HCT116 (cell line): ENCODE data around the gene GRIPAP1.

Experiments
- FOSL1 ChIP-seq: IDR thresholded peaks from 2 replicates; pipeline ENCODE4 v1.6.1; 2012; ENCODE audit warnings: low read depth
- SRF ChIP-seq: IDR thresholded peaks from 2 replicates; pipeline ENCODE4 v1.6.1; 2012; ENCODE audit warnings: low read depth
- ZBTB33 ChIP-seq: IDR thresholded peaks from 2 replicates; pipeline ENCODE4 v1.6.1; 2011; ENCODE audit warnings: mild to moderate bottlenecking, low read length, moderate library complexity; ENCODE audit not compliant: insufficient replicate concordance; ENCODE audit errors: extremely low read depth
- TF ChIP-seq, protein P1 (sequence below), 3 experiments: fragments of 200-600 bp in 1 of 3; sonication (generic) in 1 of 3; IDR thresholded peaks in 2 of 3; conservative IDR thresholded peaks in 1 of 3; 2 replicates each; pipeline ENCODE4 v1.5.1; 2012 to 2017; ENCODE audit warnings: low read depth in 2 of 3, low read length in 2 of 3, antibody characterized with exemption in 1 of 3, borderline replicate concordance in 1 of 3, control low read depth in 1 of 3, mild to moderate bottlenecking in 1 of 3, mixed read lengths in 1 of 3, mixed run types in 1 of 3, moderate library complexity in 1 of 3; ENCODE audit not compliant: insufficient read depth in 1 of 3

GRCh38 chrX:48936429-48937053, 65.5 kb downstream of the GRIPAP1 start:
- TF ChIP-seq, protein P1, sequence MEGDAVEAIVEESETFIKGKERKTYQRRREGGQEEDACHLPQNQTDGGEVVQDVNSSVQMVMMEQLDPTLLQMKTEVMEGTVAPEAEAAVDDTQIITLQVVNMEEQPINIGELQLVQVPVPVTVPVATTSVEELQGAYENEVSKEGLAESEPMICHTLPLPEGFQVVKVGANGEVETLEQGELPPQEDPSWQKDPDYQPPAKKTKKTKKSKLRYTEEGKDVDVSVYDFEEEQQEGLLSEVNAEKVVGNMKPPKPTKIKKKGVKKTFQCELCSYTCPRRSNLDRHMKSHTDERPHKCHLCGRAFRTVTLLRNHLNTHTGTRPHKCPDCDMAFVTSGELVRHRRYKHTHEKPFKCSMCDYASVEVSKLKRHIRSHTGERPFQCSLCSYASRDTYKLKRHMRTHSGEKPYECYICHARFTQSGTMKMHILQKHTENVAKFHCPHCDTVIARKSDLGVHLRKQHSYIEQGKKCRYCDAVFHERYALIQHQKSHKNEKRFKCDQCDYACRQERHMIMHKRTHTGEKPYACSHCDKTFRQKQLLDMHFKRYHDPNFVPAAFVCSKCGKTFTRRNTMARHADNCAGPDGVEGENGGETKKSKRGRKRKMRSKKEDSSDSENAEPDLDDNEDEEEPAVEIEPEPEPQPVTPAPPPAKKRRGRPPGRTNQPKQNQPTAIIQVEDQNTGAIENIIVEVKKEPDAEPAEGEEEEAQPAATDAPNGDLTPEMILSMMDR (IDR thresholded peaks at IDR 0.05 in 2 of 3, conservative IDR thresholded peaks at IDR 0.05 in 1 of 3; ENCODE audit: borderline replicate concordance in 1 of 3, insufficient read depth in 1 of 3, low read depth in 2 of 3, low read length in 2 of 3), result no peak
- TF ChIP-seq FOSL1 (no peak), ZBTB33 (no peak), SRF (no peak)
